Measurements from ENCODE around the gene ATP6V0A1. TPM values are rescaled to one million over a fixed set of nuclear protein-coding genes. Genes with fewer than 3 reads are reported as not detected.
"Not testable (repeated sequence)": the region's sequence is repeated elsewhere in the genome, so short reads cannot be mapped to it uniquely, and the experiment has no call there.

Gene ATP6V0A1
- total and polyA plus RNA-seq, 10 donors: 23.0 to 140 (median 110) TPM

GRCh38 chr17:42442196-42442565 is 16.5 kb upstream of the ATP6V0A1 start:
- DNase-seq: no peak
- no peak for TF ChIP-seq POLR2AphosphoS5 (IDR thresholded peaks at IDR 0.05)
- TF ChIP-seq POLR2A (IDR thresholded peaks at IDR 0.05): no peak
- TF ChIP-seq, protein P1, sequence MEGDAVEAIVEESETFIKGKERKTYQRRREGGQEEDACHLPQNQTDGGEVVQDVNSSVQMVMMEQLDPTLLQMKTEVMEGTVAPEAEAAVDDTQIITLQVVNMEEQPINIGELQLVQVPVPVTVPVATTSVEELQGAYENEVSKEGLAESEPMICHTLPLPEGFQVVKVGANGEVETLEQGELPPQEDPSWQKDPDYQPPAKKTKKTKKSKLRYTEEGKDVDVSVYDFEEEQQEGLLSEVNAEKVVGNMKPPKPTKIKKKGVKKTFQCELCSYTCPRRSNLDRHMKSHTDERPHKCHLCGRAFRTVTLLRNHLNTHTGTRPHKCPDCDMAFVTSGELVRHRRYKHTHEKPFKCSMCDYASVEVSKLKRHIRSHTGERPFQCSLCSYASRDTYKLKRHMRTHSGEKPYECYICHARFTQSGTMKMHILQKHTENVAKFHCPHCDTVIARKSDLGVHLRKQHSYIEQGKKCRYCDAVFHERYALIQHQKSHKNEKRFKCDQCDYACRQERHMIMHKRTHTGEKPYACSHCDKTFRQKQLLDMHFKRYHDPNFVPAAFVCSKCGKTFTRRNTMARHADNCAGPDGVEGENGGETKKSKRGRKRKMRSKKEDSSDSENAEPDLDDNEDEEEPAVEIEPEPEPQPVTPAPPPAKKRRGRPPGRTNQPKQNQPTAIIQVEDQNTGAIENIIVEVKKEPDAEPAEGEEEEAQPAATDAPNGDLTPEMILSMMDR (IDR thresholded peaks at IDR 0.05 in 8 of 11, conservative IDR thresholded peaks at IDR 0.05 in 3 of 11): no peak
- intact Hi-C loops (cut with DNase I; ENCODE audit: low total_unique reads): no loop called here
- Histone ChIP-seq H3K4me3 (no peak overlapping the region), H3K27ac (peak overlapping the region in 7 of 8 donors; percentile 29 to 75 (median 57)), H3K4me1 (peaks cover 0 to 43% (median 24%) of the 10 kb centered on the region in 6 donors), H3K36me3 (no peaks in the 10 kb centered on the region), H3K9me3 (no peaks in the 10 kb centered on the region), H3K27me3 (replicated peaks in 1 of 7) (no peaks in the 10 kb centered on the region)
- WGBS, 5 donors: 56 to 65% (median 63%) methylated on average over 5 of the region's 5 CpGs

GRCh38 chr17:42449176-42449575 is 9.5 kb upstream of the ATP6V0A1 start:
- H3K4me3 ChIP-seq; H3K9me3 ChIP-seq; DNase-seq; H3K27ac ChIP-seq; H3K36me3 ChIP-seq; H3K27me3 ChIP-seq (replicated peaks in 1 of 7); intact Hi-C loops (cut with DNase I; ENCODE audit: low total_unique reads): not testable (repeated sequence)
- 86 to 95% (median 88%) methylated on average over 6 to 25 of the region's 27 CpGs for WGBS, 5 donors
- H3K4me1 ChIP-seq: peaks cover 0 to 26% (median 19%) of the 10 kb centered on the region in 6 donors

DNA sequence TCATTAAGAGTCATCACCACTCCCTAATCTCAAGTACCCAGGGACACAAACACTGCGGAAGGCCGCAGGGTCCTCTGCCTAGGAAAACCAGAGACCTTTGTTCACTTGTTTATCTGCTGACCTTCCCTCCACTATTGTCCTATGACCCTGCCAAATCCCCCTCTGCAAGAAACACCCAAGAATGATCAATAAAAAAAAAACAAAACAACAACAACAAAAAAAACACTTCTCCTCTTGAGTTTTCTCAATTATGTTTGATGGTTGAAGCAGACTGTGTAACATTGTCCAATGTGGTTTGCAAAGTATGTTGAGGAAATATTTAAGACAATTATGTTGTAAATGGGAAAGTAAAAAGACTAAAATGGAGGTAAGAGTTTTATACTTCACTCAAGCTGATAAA is 8.8 kb upstream of the ATP6V0A1 start:
- peaks cover 0 to 33% (median 26%) of the 10 kb centered on the region in 6 donors for H3K4me1 ChIP-seq
- H3K9me3 ChIP-seq; H3K36me3 ChIP-seq; H3K4me3 ChIP-seq; H3K27me3 ChIP-seq (replicated peaks in 1 of 7); DNase-seq; H3K27ac ChIP-seq; intact Hi-C loops (cut with DNase I; ENCODE audit: low total_unique reads): not testable (repeated sequence)
- no CpG with 5 or more reads among the region's 2 CpGs for WGBS, 5 donors

DNA sequence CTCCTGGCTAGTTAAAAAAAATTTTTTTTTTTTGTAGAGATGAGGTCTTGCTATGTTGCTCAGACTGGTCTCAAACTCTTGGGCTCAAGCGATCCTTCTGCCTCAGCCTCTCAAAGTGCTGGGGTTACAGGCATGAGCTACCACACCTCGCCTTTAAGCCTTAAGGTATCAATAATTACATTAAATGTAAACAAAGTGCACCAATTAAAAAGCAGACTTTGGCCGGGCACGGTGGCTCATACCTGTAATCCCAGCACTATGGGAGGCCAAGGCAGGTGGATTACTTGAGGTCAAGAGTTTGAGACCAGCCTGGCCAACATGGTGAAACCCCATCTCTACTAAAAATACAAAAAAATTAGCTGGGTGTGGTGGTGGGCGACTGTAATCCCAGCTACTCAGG is 7.4 kb upstream of the ATP6V0A1 start:
- H3K36me3 ChIP-seq; DNase-seq; H3K27ac ChIP-seq; intact Hi-C loops (cut with DNase I; ENCODE audit: low total_unique reads); H3K27me3 ChIP-seq (replicated peaks in 1 of 7); H3K9me3 ChIP-seq; H3K4me3 ChIP-seq: not testable (repeated sequence)
- 75 to 97% (median 91%) methylated on average over 5 of the region's 5 CpGs for WGBS, 5 donors
- H3K4me1 ChIP-seq: peaks cover 7 to 46% (median 40%) of the 10 kb centered on the region in 6 donors

DNA sequence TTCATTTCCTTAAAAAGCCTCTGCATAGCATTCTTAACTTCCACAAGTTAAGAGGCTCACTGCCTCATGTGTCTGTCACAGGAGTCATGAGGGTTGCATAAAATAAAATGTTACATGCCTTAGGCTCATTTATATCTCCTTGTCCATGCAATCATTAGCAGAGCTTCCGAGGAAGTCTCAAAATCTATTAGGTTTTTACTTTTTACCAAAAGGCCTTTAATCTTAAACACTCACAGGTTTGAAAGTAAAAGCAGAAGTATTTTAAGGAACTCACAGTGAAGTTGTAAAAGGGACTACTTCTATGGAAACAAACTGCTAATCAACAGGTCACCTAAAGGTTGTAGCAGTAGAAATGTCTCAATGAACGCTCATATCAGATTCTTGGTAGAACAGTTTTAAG is 5.2 kb upstream of the ATP6V0A1 start:
- intact Hi-C loops (cut with DNase I; ENCODE audit: low total_unique reads): no loop called here
- 21 to 43% (median 40%) methylated on average over 2 of the region's 2 CpGs for WGBS, 5 donors
- Histone ChIP-seq H3K27me3 (replicated peaks in 1 of 7) (no peaks in the 10 kb centered on the region), H3K27ac (peak overlapping the region in 7 of 8 donors; percentile 29 to 79 (median 71)), H3K4me1 (peaks cover 27 to 65% (median 61%) of the 10 kb centered on the region in 6 donors), H3K36me3 (no peaks in the 10 kb centered on the region), H3K4me3 (no peak overlapping the region), H3K9me3 (no peaks in the 10 kb centered on the region)
- no peak for DNase-seq
- TF ChIP-seq POLR2AphosphoS5 (IDR thresholded peaks at IDR 0.05): no peak
- TF ChIP-seq POLR2A (IDR thresholded peaks at IDR 0.05): no peak
- TF ChIP-seq, protein P1 (IDR thresholded peaks at IDR 0.05 in 8 of 11, conservative IDR thresholded peaks at IDR 0.05 in 3 of 11): no peak

DNA sequence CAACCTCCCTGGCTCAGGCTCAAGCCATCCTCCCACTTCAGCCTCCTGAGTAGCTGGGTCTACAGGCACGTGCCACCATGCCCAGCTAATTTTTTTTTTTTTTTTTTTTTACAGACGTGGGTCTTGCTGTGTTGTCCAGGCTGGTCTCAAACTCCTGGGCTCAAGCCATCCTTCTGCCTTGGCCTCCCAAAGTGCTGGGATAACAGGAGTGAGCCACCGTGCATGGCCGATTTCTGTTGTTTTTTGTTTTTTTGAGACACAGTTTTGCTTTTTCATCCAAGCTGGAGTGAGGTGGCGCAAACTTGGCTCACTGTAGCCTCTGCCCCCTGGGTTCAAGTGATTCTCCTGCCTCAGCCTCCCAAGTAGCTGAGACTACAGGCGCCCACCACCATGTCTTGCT is 3.7 kb upstream of the ATP6V0A1 start:
- H3K9me3 ChIP-seq; intact Hi-C loops (cut with DNase I; ENCODE audit: low total_unique reads); H3K4me3 ChIP-seq; DNase-seq; H3K27me3 ChIP-seq (replicated peaks in 1 of 7); H3K36me3 ChIP-seq: not testable (repeated sequence)
- Histone ChIP-seq H3K27ac (peak overlapping the region in 2 of 8 donors; percentile 78 to 93), H3K4me1 (peaks cover 28 to 79% (median 69%) of the 10 kb centered on the region in 6 donors)
- WGBS, 5 donors: 89 to 94% (median 91%) methylated on average over 6 of the region's 6 CpGs

All from spleen (tissue), 11 donors.